Measurements from ENCODE around the gene TMX3. TPM values are rescaled to one million over a fixed set of nuclear protein-coding genes. Genes with fewer than 3 reads are reported as not detected.
A peak's percentile ranks its signal among the peaks of the same experiment; 100 is the strongest.

Gene TMX3
- total RNA-seq, 1 donor from 2014 or later = 51.2 TPM

- Mint-ChIP-seq H3K27ac (ENCODE audit: unreplicated experiment) (no peak overlapping the region), H3K36me3 (ENCODE audit: low read depth) (peaks cover 17% of the 10 kb centered on the region), H3K27me3 (ENCODE audit: low read depth) (no peaks in the 10 kb centered on the region), H3K9me3 (ENCODE audit: low read depth) (peaks cover 4% of the 10 kb centered on the region), H3K4me1 (ENCODE audit: low read depth) (peaks cover 20% of the 10 kb centered on the region), H3K4me3 (ENCODE audit: unreplicated experiment) (no peak overlapping the region)
- TF ChIP-seq CTCF (IDR thresholded peaks at IDR 0.05) = no peak
- no peak for DNase-seq (ENCODE audit: low spot score)
These were observed 13.6 kb downstream of the TMX3 start for GRCh38 chr18:68701353-68701752.

- no peaks in the 10 kb centered on the region for H3K27me3 Mint-ChIP-seq (ENCODE audit: low read depth)
- H3K36me3 Mint-ChIP-seq (ENCODE audit: low read depth) = peaks cover 28% of the 10 kb centered on the region
- peaks cover 6% of the 10 kb centered on the region for H3K4me1 Mint-ChIP-seq (ENCODE audit: low read depth)
- no peak overlapping the region for H3K4me3 Mint-ChIP-seq (ENCODE audit: unreplicated experiment)
- H3K9me3 Mint-ChIP-seq (ENCODE audit: low read depth) = peaks cover 4% of the 10 kb centered on the region
- no peak for TF ChIP-seq CTCF (IDR thresholded peaks at IDR 0.05)
- H3K27ac Mint-ChIP-seq (ENCODE audit: unreplicated experiment) = peak overlapping the region; percentile 9
- DNase-seq (ENCODE audit: low spot score) = no peak
These were observed 15.9 kb downstream of the TMX3 start for GRCh38 chr18:68699043-68699442.

- peaks cover 4% of the 10 kb centered on the region for H3K9me3 Mint-ChIP-seq (ENCODE audit: low read depth)
- no peak for TF ChIP-seq CTCF (IDR thresholded peaks at IDR 0.05)
- no peak overlapping the region for H3K27ac Mint-ChIP-seq (ENCODE audit: unreplicated experiment)
- no peaks in the 10 kb centered on the region for H3K27me3 Mint-ChIP-seq (ENCODE audit: low read depth)
- no peak overlapping the region for H3K4me3 Mint-ChIP-seq (ENCODE audit: unreplicated experiment)
- peaks cover 28% of the 10 kb centered on the region for H3K36me3 Mint-ChIP-seq (ENCODE audit: low read depth)
- peaks cover 3% of the 10 kb centered on the region for H3K4me1 Mint-ChIP-seq (ENCODE audit: low read depth)
- no peak for DNase-seq (ENCODE audit: low spot score)
These were observed 18.0 kb downstream of the TMX3 start for GRCh38 chr18:68696937-68697336.

- H3K9me3 Mint-ChIP-seq (ENCODE audit: low read depth) = peaks cover 3% of the 10 kb centered on the region
- H3K36me3 Mint-ChIP-seq (ENCODE audit: low read depth) = peaks cover 26% of the 10 kb centered on the region
- TF ChIP-seq CTCF (IDR thresholded peaks at IDR 0.05) = no peak
- no peak overlapping the region for H3K4me3 Mint-ChIP-seq (ENCODE audit: unreplicated experiment)
- DNase-seq (ENCODE audit: low spot score) = peak; percentile 33
- no peak overlapping the region for H3K27ac Mint-ChIP-seq (ENCODE audit: unreplicated experiment)
- H3K27me3 Mint-ChIP-seq (ENCODE audit: low read depth) = no peaks in the 10 kb centered on the region
- peaks cover 3% of the 10 kb centered on the region for H3K4me1 Mint-ChIP-seq (ENCODE audit: low read depth)
These were observed 20.6 kb downstream of the TMX3 start for GRCh38 chr18:68694316-68694715.

- TF ChIP-seq CTCF (IDR thresholded peaks at IDR 0.05) = no peak
These were observed 21.7 kb downstream of the TMX3 start for GRCh38 chr18:68693091-68693815.

More at GRCh38 chr18:68693091-68693815, 21.7 kb downstream of the TMX3 start:
- peak; percentile 89 for DNase-seq (ENCODE audit: low spot score)
- H3K36me3 Mint-ChIP-seq (ENCODE audit: low read depth) = peaks cover 26% of the 10 kb centered on the region
- H3K27me3 Mint-ChIP-seq (ENCODE audit: low read depth) = no peaks in the 10 kb centered on the region
- H3K27ac Mint-ChIP-seq (ENCODE audit: unreplicated experiment) = no peak overlapping the region
- H3K9me3 Mint-ChIP-seq (ENCODE audit: low read depth) = no peaks in the 10 kb centered on the region
- H3K4me1 Mint-ChIP-seq (ENCODE audit: low read depth) = no peaks in the 10 kb centered on the region
- no peak overlapping the region for H3K4me3 Mint-ChIP-seq (ENCODE audit: unreplicated experiment)

All from chondrocyte (in vitro differentiated cells).